GM12878 (cell line): ENCODE results near the gene ZNF239.

Source experiments
- CBX5 ChIP-seq: sonication (generic); IDR thresholded peaks from 2 replicates; pipeline ENCODE4 v1.6.1; 2016; ENCODE audit warnings: low read depth, moderate library complexity, mild to moderate bottlenecking, inconsistent platforms
- CTCF ChIP-seq, 3 experiments: IDR thresholded peaks in 2 of 3; conservative IDR thresholded peaks in 1 of 3; 2 replicates each; pipeline ENCODE4 v1.5.1; 2011; ENCODE audit warnings: low read depth in 3 of 3, low read length in 3 of 3, mild to moderate bottlenecking in 3 of 3, control low read depth in 2 of 3, moderate library complexity in 2 of 3, inconsistent platforms in 1 of 3, mixed read lengths in 1 of 3; ENCODE audit not compliant: control insufficient read depth in 2 of 3, insufficient read depth in 1 of 3; ENCODE audit errors: extremely low read depth in 1 of 3
- EZH2 ChIP-seq: IDR thresholded peaks from 2 replicates; pipeline ENCODE4 v1.6.1; 2012; ENCODE audit warnings: low read depth, mild to moderate bottlenecking, control low read depth, inconsistent platforms, low read length, borderline replicate concordance; ENCODE audit not compliant: control insufficient read depth
- HCFC1 ChIP-seq: fragments of 150-350 bp; IDR thresholded peaks from 2 replicates; pipeline ENCODE4 v1.6.1; 2014; ENCODE audit warnings: low read length
- PKNOX1 ChIP-seq: fragments of 450-650 bp; IDR thresholded peaks from 2 replicates; pipeline ENCODE4 v1.6.1; 2016; ENCODE audit warnings: mild to moderate bottlenecking
- POLR2A ChIP-seq: IDR thresholded peaks from 2 replicates; pipeline ENCODE4 v1.6.1; 2011; ENCODE audit warnings: low read depth, mild to moderate bottlenecking, low read length
- POLR2AphosphoS5 ChIP-seq: IDR thresholded peaks from 2 replicates; pipeline ENCODE4 v1.6.1; 2011; ENCODE audit warnings: mild to moderate bottlenecking, low read length, inconsistent platforms
- RFX5 ChIP-seq: IDR thresholded peaks from 2 replicates; pipeline ENCODE4 v1.6.1; 2011; ENCODE audit warnings: low read depth, low read length, improper control_type of control experiment
- TF ChIP-seq, protein P1 (sequence below): IDR thresholded peaks from 2 replicates; pipeline ENCODE4 v1.6.1; 2011; ENCODE audit warnings: borderline replicate concordance, low read depth, mild to moderate bottlenecking, moderate library complexity, mixed read lengths, low read length; ENCODE audit not compliant: insufficient read depth; ENCODE audit errors: extremely low read length

DNA sequence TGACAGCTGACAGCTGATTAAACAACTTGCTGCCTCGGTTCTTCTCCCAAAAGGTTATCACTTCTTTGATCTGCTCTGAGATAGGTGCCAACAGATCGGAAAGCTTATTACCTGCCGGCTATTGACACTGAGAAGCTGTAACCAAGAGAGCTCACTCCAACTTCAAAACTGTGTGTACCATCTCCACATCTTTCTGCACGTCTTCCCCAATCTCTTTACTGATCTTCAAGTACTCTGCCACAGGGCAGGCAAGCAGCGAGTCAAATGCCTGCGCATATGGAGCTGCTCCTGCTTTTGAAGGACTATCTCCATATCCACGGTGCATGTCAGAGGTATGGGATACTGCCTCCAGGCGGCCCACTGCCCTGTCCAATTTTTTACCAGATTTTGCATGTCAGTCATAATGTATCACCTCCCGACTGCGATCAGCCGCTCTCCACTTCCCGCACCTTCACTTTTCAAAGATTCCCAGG lies 31.5 kb upstream of the ZNF239 start:
- TF ChIP-seq EZH2: no peak
- TF ChIP-seq HCFC1: no peak
- no peak for TF ChIP-seq PKNOX1
- TF ChIP-seq POLR2A: no peak
- no peak for TF ChIP-seq POLR2AphosphoS5
- TF ChIP-seq RFX5: no peak
- TF ChIP-seq, protein P1, sequence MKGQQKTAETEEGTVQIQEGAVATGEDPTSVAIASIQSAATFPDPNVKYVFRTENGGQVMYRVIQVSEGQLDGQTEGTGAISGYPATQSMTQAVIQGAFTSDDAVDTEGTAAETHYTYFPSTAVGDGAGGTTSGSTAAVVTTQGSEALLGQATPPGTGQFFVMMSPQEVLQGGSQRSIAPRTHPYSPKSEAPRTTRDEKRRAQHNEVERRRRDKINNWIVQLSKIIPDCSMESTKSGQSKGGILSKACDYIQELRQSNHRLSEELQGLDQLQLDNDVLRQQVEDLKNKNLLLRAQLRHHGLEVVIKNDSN: no peak
- TF ChIP-seq CBX5: no peak
- no peak for TF ChIP-seq CTCF (IDR thresholded peaks at IDR 0.05 in 2 of 3, conservative IDR thresholded peaks at IDR 0.05 in 1 of 3; ENCODE audit: control insufficient read depth in 2 of 3, extremely low read depth in 1 of 3, insufficient read depth in 1 of 3, low read depth in 3 of 3, low read length in 3 of 3)
